A549 (cell line): ENCODE data around the gene PODNL1.

ENCODE experiments used
- CHD4 ChIP-seq: fragments of 200-600 bp; sonication (generic); IDR thresholded peaks from 2 replicates; pipeline ENCODE4 v1.6.1; 2016; ENCODE audit warnings: antibody characterized with exemption, mild to moderate bottlenecking, borderline replicate concordance
- CTCF ChIP-seq: fragments of >200 bp; sonication (Bioruptor Twin); formaldehyde crosslinking; IDR thresholded peaks from 3 replicates; pipeline ENCODE4 v1.5.1; 2016
- EP300 ChIP-seq, 2 experiments: fragments of >200 bp; sonication (Bioruptor Twin); formaldehyde crosslinking; IDR thresholded peaks; 2 replicates in 1 of 2; 3 replicates in 1 of 2; pipeline ENCODE4 v1.6.1; 2016 to 2017
- HMGXB4 ChIP-seq: fragments of 250-450 bp; sonication (Bioruptor Pico); IDR thresholded peaks from 2 replicates; pipeline ENCODE4 v1.5.0; 2021; ENCODE audit warnings: mild to moderate bottlenecking, moderate library complexity, borderline replicate concordance
- MAX ChIP-seq: IDR thresholded peaks from 2 replicates; pipeline ENCODE4 v1.6.1; 2012
- NFE2L2 ChIP-seq: fragments of 150-350 bp; conservative IDR thresholded peaks from 2 replicates; pipeline ENCODE4 v1.6.1; 2014; ENCODE audit warnings: low read length
- PBX3 ChIP-seq: IDR thresholded peaks from 2 replicates; pipeline ENCODE4 v1.6.1; 2012
- POLR2AphosphoS2 ChIP-seq: conservative IDR thresholded peaks from 2 replicates; pipeline ENCODE4 v1.6.1; 2012; ENCODE audit warnings: low read length, improper control_type of control experiment, inconsistent platforms
- SMC3 ChIP-seq: fragments of >200 bp; sonication (Bioruptor Twin); formaldehyde crosslinking; IDR thresholded peaks from 3 replicates; pipeline ENCODE4 v1.6.1; 2018; ENCODE audit warnings: inconsistent platforms

GRCh38 chr19:13942023-13942684, 3.9 kb upstream of the PODNL1 start:
- TF ChIP-seq EP300 (IDR thresholded peaks at IDR 0.05) (no peak), CTCF (no peak), POLR2AphosphoS2 (no peak), MAX (no peak), SMC3 (no peak), PBX3 (no peak), CHD4 (no peak), HMGXB4 (no peak), NFE2L2 (no peak)
